ENCODE data around the gene RALGAPB.

DNA sequence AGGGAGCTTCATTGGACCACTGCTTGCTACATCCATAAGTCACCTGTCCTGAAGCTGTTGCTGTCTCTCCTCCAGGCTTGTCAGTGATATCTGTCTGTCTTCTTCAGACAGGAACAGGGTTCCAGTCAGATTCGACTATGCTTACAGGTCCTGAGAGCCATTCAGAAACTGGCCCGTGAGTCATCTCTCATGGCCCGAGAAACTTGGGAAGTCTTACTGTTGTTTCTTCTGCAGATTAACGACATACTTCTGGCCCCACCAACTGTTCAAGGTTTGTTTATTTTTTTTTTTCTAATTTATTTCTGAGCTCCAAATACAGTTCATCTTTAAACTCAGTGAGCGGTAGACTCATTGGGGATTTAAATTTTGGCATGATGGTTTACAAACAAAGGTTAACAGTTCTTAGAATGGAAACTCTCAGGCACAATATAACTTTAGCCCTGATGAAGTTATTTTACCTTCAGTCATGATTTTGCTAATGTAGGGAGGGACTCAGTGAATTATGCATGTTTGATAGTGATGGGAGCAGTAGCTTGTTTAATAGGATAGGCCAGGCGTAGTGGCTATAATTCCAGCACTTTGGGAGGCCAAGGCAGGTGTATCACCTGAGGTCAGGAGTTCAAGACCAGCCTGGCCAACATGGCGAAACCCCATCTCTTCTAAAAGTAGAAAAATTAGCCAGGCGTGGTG is 24.7 kb downstream of the RALGAPB start:
- TF ChIP-seq CTCF (conservative IDR thresholded peaks at IDR 0.05; ENCODE audit: low read depth, low read length) (no peak), EZH2 (IDR thresholded peaks at IDR 0.05; ENCODE audit: low read length, unreplicated experiment) (no peak)
